Activated CD4-positive, alpha-beta T cell treated with anti-CD3 and anti-CD28 coated beads, Interleukin-2, Interleukin-6, amounts not matched to agents 100 ng/mL and 50 ng/mL, durations not matched to agents 16 hours and 8 hours (primary cell): ENCODE data around the gene GABRB1.
"Not testable (repeated sequence)": the region's sequence is repeated elsewhere in the genome, so short reads cannot be mapped to it uniquely, and the experiment has no call there.

Source experiments
- DNase-seq: peaks from one replicate; pipeline ENCODE4 v3.0.0-alpha.2; 2020

GABRB1 gene

GRCh38 chr4:47217291-47217690 is 185.9 kb downstream of the GABRB1 start:
- no peak for DNase-seq

GRCh38 chr4:47217884-47218283 is 186.5 kb downstream of the GABRB1 start:
- no peak for DNase-seq

GRCh38 chr4:47218631-47219030 is 187.3 kb downstream of the GABRB1 start:
- DNase-seq: no peak

- DNase-seq: no peak
Measured at GRCh38 chr4:47219586-47219985, 188.2 kb downstream of the GABRB1 start.

- DNase-seq: no peak
Measured at GRCh38 chr4:47221721-47222120, 190.4 kb downstream of the GABRB1 start.

- DNase-seq: no peak
Measured at GRCh38 chr4:47222276-47222675, 190.9 kb downstream of the GABRB1 start.

GRCh38 chr4:47224361-47224760 is 193.0 kb downstream of the GABRB1 start:
- DNase-seq: no peak

GRCh38 chr4:47235721-47236120 is 204.4 kb downstream of the GABRB1 start:
- DNase-seq: no peak

GRCh38 chr4:47238667-47239066 is 207.3 kb downstream of the GABRB1 start:
- DNase-seq: no peak

GRCh38 chr4:47239649-47240048 is 208.3 kb downstream of the GABRB1 start:
- DNase-seq: no peak

- DNase-seq: no peak
Measured at GRCh38 chr4:47251348-47252135, 220.2 kb downstream of the GABRB1 start.

- DNase-seq: no peak
Measured at GRCh38 chr4:47263721-47264120, 232.4 kb downstream of the GABRB1 start.

- no peak for DNase-seq
Measured at GRCh38 chr4:47270201-47270888, 239.0 kb downstream of the GABRB1 start.

GRCh38 chr4:47271291-47271690 is 239.9 kb downstream of the GABRB1 start:
- no peak for DNase-seq

- DNase-seq: no peak
Measured at GRCh38 chr4:47274901-47275300, 243.5 kb downstream of the GABRB1 start.

- DNase-seq: no peak
Measured at GRCh38 chr4:47275595-47275994, 244.2 kb downstream of the GABRB1 start.

- no peak for DNase-seq
Measured at GRCh38 chr4:47278631-47279030, 247.3 kb downstream of the GABRB1 start.

- DNase-seq: peak; percentile 37
Measured at GRCh38 chr4:47287735-47288134, 256.4 kb downstream of the GABRB1 start.

- no peak for DNase-seq
Measured at GRCh38 chr4:47289805-47290204, 258.4 kb downstream of the GABRB1 start.

GRCh38 chr4:47290873-47291272 is 259.5 kb downstream of the GABRB1 start:
- not testable (repeated sequence) for DNase-seq

GRCh38 chr4:47309165-47309564 is 277.8 kb downstream of the GABRB1 start:
- DNase-seq: no peak

GRCh38 chr4:47312170-47312569 is 280.8 kb downstream of the GABRB1 start:
- DNase-seq: no peak

- DNase-seq: no peak
Measured at GRCh38 chr4:47313384-47313783, 282.0 kb downstream of the GABRB1 start.

GRCh38 chr4:47315346-47315745 is 284.0 kb downstream of the GABRB1 start:
- peak; percentile 62 for DNase-seq

- DNase-seq: no peak
Measured at GRCh38 chr4:47326025-47326424, 294.7 kb downstream of the GABRB1 start.
